ENCODE results near the gene FKBP15. TPM values are rescaled to one million over a fixed set of nuclear protein-coding genes. Genes with fewer than 3 reads are reported as not detected.

Gene FKBP15
- polyA plus RNA-seq, 1 donor from 2014 or later = 12.1 TPM

DNA sequence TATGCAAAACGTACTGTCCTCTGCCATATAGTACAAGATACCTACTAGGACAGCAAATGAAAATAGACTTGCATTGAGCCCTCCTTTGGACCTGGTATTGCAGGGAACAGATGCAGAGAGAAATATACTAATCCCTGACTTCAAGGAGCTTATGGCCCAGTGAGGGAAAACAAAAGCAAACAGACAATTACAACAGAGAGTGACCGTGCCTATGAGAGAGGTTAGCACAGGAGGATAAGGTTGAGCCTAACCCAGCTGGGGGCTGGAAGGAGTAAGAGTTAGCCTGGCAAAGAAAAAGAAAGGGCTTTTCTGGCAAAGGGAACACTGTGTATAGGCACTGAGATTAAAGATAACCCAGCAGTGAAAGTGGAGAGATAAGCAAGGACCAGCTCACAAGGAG lies 48.8 kb upstream of the FKBP15 start:
- Histone ChIP-seq H3K9ac (ENCODE audit: low read length) (no peak overlapping the region), H3K4me2 (ENCODE audit: low read length) (no peak overlapping the region), H3K27ac (ENCODE audit: low read length) (no peak overlapping the region), H3F3A (ENCODE audit: insufficient read depth, low read length, poor library complexity, severe bottlenecking) (no peaks in the 10 kb centered on the region), H3K9me2 (ENCODE audit: insufficient read depth, low read length) (no peaks in the 10 kb centered on the region), H3K27me3 (ENCODE audit: insufficient read depth, low read depth, low read length) (no peaks in the 10 kb centered on the region), H3K79me2 (replicated peaks; ENCODE audit: insufficient read depth, low read length) (peaks cover 10% of the 10 kb centered on the region), H3K4me3 (ENCODE audit: low read length) (no peak overlapping the region), H2AFZ (ENCODE audit: low read depth, low read length) (no peak overlapping the region), H3K9me3 (ENCODE audit: low read length) (no peaks in the 10 kb centered on the region), H4K20me1 (ENCODE audit: insufficient read depth) (no peaks in the 10 kb centered on the region), H3K36me3 (ENCODE audit: insufficient read depth, low read length) (no peaks in the 10 kb centered on the region)
- TF ChIP-seq, protein P1, sequence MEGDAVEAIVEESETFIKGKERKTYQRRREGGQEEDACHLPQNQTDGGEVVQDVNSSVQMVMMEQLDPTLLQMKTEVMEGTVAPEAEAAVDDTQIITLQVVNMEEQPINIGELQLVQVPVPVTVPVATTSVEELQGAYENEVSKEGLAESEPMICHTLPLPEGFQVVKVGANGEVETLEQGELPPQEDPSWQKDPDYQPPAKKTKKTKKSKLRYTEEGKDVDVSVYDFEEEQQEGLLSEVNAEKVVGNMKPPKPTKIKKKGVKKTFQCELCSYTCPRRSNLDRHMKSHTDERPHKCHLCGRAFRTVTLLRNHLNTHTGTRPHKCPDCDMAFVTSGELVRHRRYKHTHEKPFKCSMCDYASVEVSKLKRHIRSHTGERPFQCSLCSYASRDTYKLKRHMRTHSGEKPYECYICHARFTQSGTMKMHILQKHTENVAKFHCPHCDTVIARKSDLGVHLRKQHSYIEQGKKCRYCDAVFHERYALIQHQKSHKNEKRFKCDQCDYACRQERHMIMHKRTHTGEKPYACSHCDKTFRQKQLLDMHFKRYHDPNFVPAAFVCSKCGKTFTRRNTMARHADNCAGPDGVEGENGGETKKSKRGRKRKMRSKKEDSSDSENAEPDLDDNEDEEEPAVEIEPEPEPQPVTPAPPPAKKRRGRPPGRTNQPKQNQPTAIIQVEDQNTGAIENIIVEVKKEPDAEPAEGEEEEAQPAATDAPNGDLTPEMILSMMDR (IDR thresholded peaks at IDR 0.05; ENCODE audit: poor library complexity, severe bottlenecking) = no peak

DNA sequence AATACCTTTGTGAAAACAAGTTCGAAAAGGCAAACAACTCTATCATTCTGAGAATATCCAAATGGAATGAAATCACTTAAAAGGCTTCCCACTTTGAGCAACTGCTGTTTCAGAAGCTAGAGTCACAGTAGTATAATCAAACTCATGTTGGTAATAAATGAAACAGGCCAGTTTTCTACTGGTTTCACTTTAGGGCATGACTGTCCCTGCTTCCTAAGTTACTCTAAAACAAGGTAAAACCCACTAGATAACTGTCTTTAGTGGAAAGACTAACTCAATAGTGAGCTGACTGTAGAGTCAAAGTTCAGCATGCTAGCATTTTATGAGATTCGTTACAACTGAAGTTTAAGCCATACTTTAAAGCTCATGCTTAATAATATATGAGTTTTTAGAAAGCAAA lies 48.3 kb upstream of the FKBP15 start:
- no peaks in the 10 kb centered on the region for H4K20me1 ChIP-seq (ENCODE audit: insufficient read depth)
- no peaks in the 10 kb centered on the region for H3F3A ChIP-seq (ENCODE audit: insufficient read depth, low read length, poor library complexity, severe bottlenecking)
- no peaks in the 10 kb centered on the region for H3K27me3 ChIP-seq (ENCODE audit: insufficient read depth, low read depth, low read length)
- H3K36me3 ChIP-seq (ENCODE audit: insufficient read depth, low read length) = no peaks in the 10 kb centered on the region
- no peak for TF ChIP-seq REST (IDR thresholded peaks at IDR 0.05; ENCODE audit: borderline replicate concordance)
- TF ChIP-seq TAF1 (IDR thresholded peaks at IDR 0.05; ENCODE audit: low read depth) = no peak
- no peak for TF ChIP-seq MXI1 (conservative IDR thresholded peaks at IDR 0.05; ENCODE audit: poor library complexity, severe bottlenecking)
- no peak for TF ChIP-seq POLR2AphosphoS5 (IDR thresholded peaks at IDR 0.05)
- TF ChIP-seq, protein P1 (IDR thresholded peaks at IDR 0.05; ENCODE audit: poor library complexity, severe bottlenecking) = no peak
- TF ChIP-seq EZH2 (IDR thresholded peaks at IDR 0.05; ENCODE audit: borderline replicate concordance, insufficient read depth, low read length, poor library complexity, severe bottlenecking) = no peak
- TF ChIP-seq EP300 (conservative IDR thresholded peaks at IDR 0.05; ENCODE audit: poor library complexity, severe bottlenecking) = no peak
- no peak for TF ChIP-seq SMC3 (conservative IDR thresholded peaks at IDR 0.05; ENCODE audit: poor library complexity)
- TF ChIP-seq RAD21 (conservative IDR thresholded peaks at IDR 0.05) = no peak
- H3K9me2 ChIP-seq (ENCODE audit: insufficient read depth, low read length) = no peaks in the 10 kb centered on the region
- no peak overlapping the region for H2AFZ ChIP-seq (ENCODE audit: low read depth, low read length)
- H3K9ac ChIP-seq (ENCODE audit: low read length) = no peak overlapping the region
- H3K79me2 ChIP-seq (replicated peaks; ENCODE audit: insufficient read depth, low read length) = peaks cover 10% of the 10 kb centered on the region
- H3K27ac ChIP-seq (ENCODE audit: low read length) = no peak overlapping the region
- H3K4me2 ChIP-seq (ENCODE audit: low read length) = no peak overlapping the region
- H3K4me3 ChIP-seq (ENCODE audit: low read length) = no peak overlapping the region
- no peaks in the 10 kb centered on the region for H3K9me3 ChIP-seq (ENCODE audit: low read length)
